ENCODE data around the gene LRRC8D. TPM values are rescaled to one million over a fixed set of nuclear protein-coding genes. Genes with fewer than 3 reads are reported as not detected.

Gene LRRC8D
- polyA plus RNA-seq, 3 donors, result 28.0 to 43.8 (median 42.9) TPM

DNA sequence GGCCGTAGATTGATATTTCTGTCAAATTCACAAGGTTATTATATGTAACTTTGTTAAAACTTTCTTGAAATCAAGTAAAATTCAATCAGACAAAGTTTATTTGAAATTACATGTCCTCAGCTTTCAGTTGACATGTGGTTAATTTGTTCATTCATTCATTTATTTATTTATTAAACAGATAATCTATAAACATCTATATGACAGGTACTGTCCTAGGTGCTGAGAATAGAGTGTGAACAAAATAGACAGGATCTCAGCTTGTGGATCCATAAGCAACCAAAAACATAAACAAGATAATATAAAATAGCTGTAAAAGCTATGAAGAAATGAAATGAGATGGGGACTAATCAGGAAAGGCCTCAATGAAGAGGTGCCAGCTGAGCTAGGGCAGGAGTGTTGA lies 72.0 kb downstream of the LRRC8D start:
- no peak for DNase-seq
- Mint-ChIP-seq H3K36me3 (peaks cover 22 to 29% of the 10 kb centered on the region in 2 donors), H3K27me3 (ENCODE audit: low read depth in 3 of 3) (peaks cover 0 to 3% (median 0%) of the 10 kb centered on the region in 3 donors), H3K4me3 (no peak overlapping the region), H3K9me3 (no peaks in the 10 kb centered on the region), H3K4me1 (peaks cover 29% of the 10 kb centered on the region), H3K27ac (peak overlapping the region in 1 of 7 donors; percentile 60)
- intact Hi-C loops (cut with micrococcal nuclease), result no loop called here
- H3K9ac ChIP-seq (ENCODE audit: insufficient read depth, low read length, poor library complexity, severe bottlenecking), result no peak overlapping the region
- peaks cover 0 to 36% of the 10 kb centered on the region in 2 donors for H3K36me3 ChIP-seq (replicated peaks in 1 of 2; ENCODE audit: control insufficient read depth in 1 of 2, insufficient read depth in 2 of 2, low read length in 2 of 2)
- no peak overlapping the region for H3K4me3 ChIP-seq (replicated peaks in 1 of 3; ENCODE audit: low read depth in 2 of 3, low read length in 3 of 3)
- no peak overlapping the region for H3K27ac ChIP-seq (ENCODE audit: low read depth in 1 of 2, low read length in 2 of 2)
- TF ChIP-seq, protein P1, sequence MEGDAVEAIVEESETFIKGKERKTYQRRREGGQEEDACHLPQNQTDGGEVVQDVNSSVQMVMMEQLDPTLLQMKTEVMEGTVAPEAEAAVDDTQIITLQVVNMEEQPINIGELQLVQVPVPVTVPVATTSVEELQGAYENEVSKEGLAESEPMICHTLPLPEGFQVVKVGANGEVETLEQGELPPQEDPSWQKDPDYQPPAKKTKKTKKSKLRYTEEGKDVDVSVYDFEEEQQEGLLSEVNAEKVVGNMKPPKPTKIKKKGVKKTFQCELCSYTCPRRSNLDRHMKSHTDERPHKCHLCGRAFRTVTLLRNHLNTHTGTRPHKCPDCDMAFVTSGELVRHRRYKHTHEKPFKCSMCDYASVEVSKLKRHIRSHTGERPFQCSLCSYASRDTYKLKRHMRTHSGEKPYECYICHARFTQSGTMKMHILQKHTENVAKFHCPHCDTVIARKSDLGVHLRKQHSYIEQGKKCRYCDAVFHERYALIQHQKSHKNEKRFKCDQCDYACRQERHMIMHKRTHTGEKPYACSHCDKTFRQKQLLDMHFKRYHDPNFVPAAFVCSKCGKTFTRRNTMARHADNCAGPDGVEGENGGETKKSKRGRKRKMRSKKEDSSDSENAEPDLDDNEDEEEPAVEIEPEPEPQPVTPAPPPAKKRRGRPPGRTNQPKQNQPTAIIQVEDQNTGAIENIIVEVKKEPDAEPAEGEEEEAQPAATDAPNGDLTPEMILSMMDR (IDR thresholded peaks at IDR 0.05), result no peak
- H3K4me1 ChIP-seq (ENCODE audit: control insufficient read depth in 1 of 2, insufficient read depth in 2 of 2, low read length in 2 of 2), result peaks cover 12 to 21% of the 10 kb centered on the region in 2 donors
- no CpG with 5 or more reads among the region's 1 CpG for WGBS (ENCODE audit: insufficient coverage)
- H3K27me3 ChIP-seq (ENCODE audit: control insufficient read depth in 2 of 2, insufficient read depth in 2 of 2, low read length in 2 of 2), result no peaks in the 10 kb centered on the region
- peaks cover 99% of the 10 kb centered on the region for H3K79me2 ChIP-seq (ENCODE audit: insufficient read depth, low read length)
- no peaks in the 10 kb centered on the region for H3K9me3 ChIP-seq (replicated peaks in 1 of 2; ENCODE audit: control insufficient read depth in 1 of 2, insufficient read depth in 1 of 2, low read length in 2 of 2)
- H4K20me1 ChIP-seq (ENCODE audit: insufficient read depth, low read length), result peaks cover 100% of the 10 kb centered on the region
- no peak overlapping the region for H3K4me2 ChIP-seq (replicated peaks; ENCODE audit: extremely low read depth, low read length, poor library complexity, severe bottlenecking)
- H2AFZ ChIP-seq (ENCODE audit: insufficient read depth, low read depth, low read length, poor library complexity, severe bottlenecking), result no peak overlapping the region

DNA sequence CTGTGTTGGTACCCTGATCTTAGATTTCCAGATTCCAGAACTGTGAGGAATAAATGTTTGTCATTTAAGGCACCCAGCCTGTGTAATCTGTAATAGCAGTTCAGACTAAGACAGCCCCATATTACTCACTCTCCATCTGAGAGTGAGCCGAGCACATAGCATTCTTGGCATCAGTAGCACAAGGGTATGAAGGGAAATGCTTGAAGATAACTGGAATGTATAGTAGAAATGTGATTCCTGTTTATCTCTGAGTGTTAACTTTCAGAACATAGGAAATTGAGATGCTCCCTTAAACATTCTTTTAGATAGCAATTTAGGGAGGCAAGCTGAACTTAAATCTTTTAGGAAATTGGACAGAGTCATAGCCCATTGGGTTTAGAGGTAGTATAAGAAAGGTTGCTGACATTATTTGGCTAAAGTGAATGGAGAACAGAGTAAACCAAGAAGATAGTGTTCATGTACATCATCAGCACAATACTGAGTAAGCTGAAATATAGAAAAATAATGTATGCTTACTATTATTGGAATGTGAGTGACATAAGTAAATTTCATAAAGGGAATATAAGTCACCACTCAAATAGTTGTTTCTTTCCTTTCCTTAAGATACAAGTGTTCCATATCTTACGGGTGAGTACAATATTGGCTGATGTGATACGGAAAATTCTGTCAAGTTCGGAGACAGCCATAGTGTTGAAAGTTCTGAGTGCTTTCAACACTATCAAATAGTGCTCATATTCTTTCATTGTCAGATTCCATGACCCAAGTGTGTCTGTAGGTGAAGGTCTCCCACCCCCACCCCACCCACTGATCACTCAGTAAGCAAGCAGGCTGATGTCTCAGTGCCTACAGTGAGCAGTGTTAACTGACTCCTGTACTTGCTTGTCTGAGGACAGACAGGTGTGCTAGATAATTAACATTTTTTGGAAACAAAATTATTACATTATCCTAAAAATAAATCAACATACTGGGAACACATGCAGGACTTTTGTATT lies 73.7 kb downstream of the LRRC8D start:
- Histone ChIP-seq H3K79me2 (ENCODE audit: insufficient read depth, low read length) (peaks cover 99% of the 10 kb centered on the region), H3K9me3 (replicated peaks in 1 of 2; ENCODE audit: control insufficient read depth in 1 of 2, insufficient read depth in 1 of 2, low read length in 2 of 2) (no peaks in the 10 kb centered on the region), H4K20me1 (ENCODE audit: insufficient read depth, low read length) (peaks cover 100% of the 10 kb centered on the region), H3K27ac (ENCODE audit: low read depth in 1 of 2, low read length in 2 of 2) (no peak overlapping the region), H3K4me2 (replicated peaks; ENCODE audit: extremely low read depth, low read length, poor library complexity, severe bottlenecking) (no peak overlapping the region), H3K27me3 (ENCODE audit: control insufficient read depth in 2 of 2, insufficient read depth in 2 of 2, low read length in 2 of 2) (no peaks in the 10 kb centered on the region), H3K36me3 (replicated peaks in 1 of 2; ENCODE audit: control insufficient read depth in 1 of 2, insufficient read depth in 2 of 2, low read length in 2 of 2) (peaks cover 4 to 48% of the 10 kb centered on the region in 2 donors), H3K4me1 (ENCODE audit: control insufficient read depth in 1 of 2, insufficient read depth in 2 of 2, low read length in 2 of 2) (peaks cover 12 to 15% of the 10 kb centered on the region in 2 donors), H2AFZ (ENCODE audit: insufficient read depth, low read depth, low read length, poor library complexity, severe bottlenecking) (no peak overlapping the region), H3K9ac (ENCODE audit: insufficient read depth, low read length, poor library complexity, severe bottlenecking) (no peak overlapping the region), H3K4me3 (replicated peaks in 1 of 3; ENCODE audit: low read depth in 2 of 3, low read length in 3 of 3) (no peak overlapping the region)
- H3K4me1 Mint-ChIP-seq, result peaks cover 24% of the 10 kb centered on the region
- intact Hi-C loops (cut with micrococcal nuclease), result no loop called here
- H3K9me3 Mint-ChIP-seq, result no peaks in the 10 kb centered on the region
- peaks cover 0 to 3% (median 0%) of the 10 kb centered on the region in 3 donors for H3K27me3 Mint-ChIP-seq (ENCODE audit: low read depth in 3 of 3)
- H3K4me3 Mint-ChIP-seq, result no peak overlapping the region
- no peak for DNase-seq
- peaks cover 35 to 42% of the 10 kb centered on the region in 2 donors for H3K36me3 Mint-ChIP-seq
- H3K27ac Mint-ChIP-seq, result peak overlapping the region in 1 of 7 donors; percentile 0
- TF ChIP-seq, protein P1 (IDR thresholded peaks at IDR 0.05), result no peak
- WGBS (ENCODE audit: insufficient coverage), result no CpG with 5 or more reads among the region's 4 CpGs
